ENCODE results near the gene C6orf136. TPM values are rescaled to one million over a fixed set of nuclear protein-coding genes. Genes with fewer than 3 reads are reported as not detected.

C6orf136 gene
- total and polyA plus RNA-seq, 10 of the 15 experiments (the other 5 are each of a cell fraction or from before 2014, with no cell fraction given): 5.2 to 24.1 (median 14.9) TPM

DNA sequence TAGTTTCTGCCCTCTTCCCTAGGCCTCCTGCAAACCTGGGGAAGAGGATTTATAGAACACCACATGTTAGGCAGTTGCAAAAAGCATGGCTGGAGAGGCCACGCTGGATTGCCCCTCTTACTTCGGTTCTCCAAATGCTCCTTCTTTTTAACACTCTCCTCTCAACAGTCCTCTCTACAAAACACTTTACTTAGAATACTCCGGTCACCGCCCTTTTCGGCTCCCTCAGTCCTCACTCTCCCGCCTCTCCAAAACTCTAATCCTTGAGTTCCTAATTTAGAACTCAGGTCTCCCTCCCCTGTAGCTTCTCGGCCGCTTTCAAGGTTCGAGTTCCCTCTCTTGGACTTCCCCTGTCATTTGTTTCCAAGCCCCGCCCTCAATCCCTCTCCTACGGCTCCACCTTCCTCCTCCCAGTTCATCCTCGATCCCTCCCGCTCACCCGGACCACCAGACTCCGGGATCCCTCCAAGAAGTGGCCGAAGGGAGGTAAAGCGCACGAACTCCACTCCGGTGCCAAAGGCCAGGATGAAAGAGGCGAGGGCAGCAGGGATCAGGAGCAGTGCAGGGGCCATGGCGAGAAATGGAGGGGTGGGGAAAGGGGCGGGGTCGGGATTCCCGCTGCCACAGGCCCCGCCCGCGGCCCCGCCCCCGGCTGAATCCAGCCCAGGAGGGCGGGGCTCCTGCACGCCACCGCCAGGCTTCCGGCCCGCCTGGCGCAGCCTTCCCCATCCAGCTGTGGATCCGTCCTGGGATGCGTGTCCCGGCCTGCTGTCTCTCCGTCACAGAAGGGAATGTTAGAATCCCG is 43.7 kb downstream of the C6orf136 start, which contains the start of gene NRM (continued):
- TF ChIP-seq, protein P1, sequence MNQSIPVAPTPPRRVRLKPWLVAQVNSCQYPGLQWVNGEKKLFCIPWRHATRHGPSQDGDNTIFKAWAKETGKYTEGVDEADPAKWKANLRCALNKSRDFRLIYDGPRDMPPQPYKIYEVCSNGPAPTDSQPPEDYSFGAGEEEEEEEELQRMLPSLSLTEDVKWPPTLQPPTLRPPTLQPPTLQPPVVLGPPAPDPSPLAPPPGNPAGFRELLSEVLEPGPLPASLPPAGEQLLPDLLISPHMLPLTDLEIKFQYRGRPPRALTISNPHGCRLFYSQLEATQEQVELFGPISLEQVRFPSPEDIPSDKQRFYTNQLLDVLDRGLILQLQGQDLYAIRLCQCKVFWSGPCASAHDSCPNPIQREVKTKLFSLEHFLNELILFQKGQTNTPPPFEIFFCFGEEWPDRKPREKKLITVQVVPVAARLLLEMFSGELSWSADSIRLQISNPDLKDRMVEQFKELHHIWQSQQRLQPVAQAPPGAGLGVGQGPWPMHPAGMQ (IDR thresholded peaks at IDR 0.05; ENCODE audit: borderline replicate concordance): no peak; the same call in 1 of the 2 replicates
- TF ChIP-seq SMAD1 (IDR thresholded peaks at IDR 0.05; ENCODE audit: low read depth, partially characterized antibody) (no peak), USF1 (IDR thresholded peaks at IDR 0.05; ENCODE audit: borderline replicate concordance, extremely low read length, insufficient read depth, low read depth, low read length) (no peak), RB1 (IDR thresholded peaks at IDR 0.05; ENCODE audit: borderline replicate concordance) (peak; percentile 8; the same call in 1 of the 2 replicates), CBX3 (IDR thresholded peaks at IDR 0.05; ENCODE audit: borderline replicate concordance, low read depth) (no peak), TBL1XR1 (IDR thresholded peaks at IDR 0.05; ENCODE audit: low read depth, low read length) (no peak), NBN (IDR thresholded peaks at IDR 0.05) (0 out of 2 replicates have a peak, but pooled peaks have one; percentile 87), NFYB (IDR thresholded peaks at IDR 0.05; ENCODE audit: insufficient read depth, low read depth, low read length) (no peak), ATF7 (IDR thresholded peaks at IDR 0.05; ENCODE audit: low read depth) (peak; percentile 35; the same call in 1 of the 2 replicates), JUND (IDR thresholded peaks at IDR 0.05; ENCODE audit: low read depth, low read length) (no peak), TAF1 (IDR thresholded peaks at IDR 0.05; ENCODE audit: borderline replicate concordance, low read depth, low read length) (no peak), NFIC (IDR thresholded peaks at IDR 0.05; ENCODE audit: low read depth, low read length) (no peak), ZNF217 (IDR thresholded peaks at IDR 0.05) (no peak), MLLT1 (IDR thresholded peaks at IDR 0.05) (peak; percentile 70; the same call in 1 of the 2 replicates), FOXM1 (IDR thresholded peaks at IDR 0.05; ENCODE audit: low read depth, low read length) (no peak), RAD51 (IDR thresholded peaks at IDR 0.05) (no peak), KLF5 (IDR thresholded peaks at IDR 0.05; ENCODE audit: partially characterized antibody) (no peak), REST (IDR thresholded peaks at IDR 0.05; ENCODE audit: low read depth, low read length) (no peak), NR2C2 (IDR thresholded peaks at IDR 0.05; ENCODE audit: borderline replicate concordance, control insufficient read depth, insufficient read length, low read depth) (no peak), CHD2 (IDR thresholded peaks at IDR 0.05; ENCODE audit: borderline replicate concordance, low read depth, low read length) (peak; percentile 17; the same call in 1 of the 2 replicates)
- TF ChIP-seq, protein P2, sequence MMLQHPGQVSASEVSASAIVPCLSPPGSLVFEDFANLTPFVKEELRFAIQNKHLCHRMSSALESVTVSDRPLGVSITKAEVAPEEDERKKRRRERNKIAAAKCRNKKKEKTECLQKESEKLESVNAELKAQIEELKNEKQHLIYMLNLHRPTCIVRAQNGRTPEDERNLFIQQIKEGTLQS (IDR thresholded peaks at IDR 0.05; ENCODE audit: borderline replicate concordance, extremely low read depth, low read depth, low read length): no peak
